GM06990 (cell line): ENCODE results near the gene ADSS1.

Experiments
- DNase-seq: peaks from one replicate; pipeline ENCODE4 v3.0.0-alpha.2; 2011; ENCODE audit not compliant: insufficient read length; ENCODE audit errors: extremely low read depth
- H3K27me3 ChIP-seq: replicated peaks from 2 replicates; pipeline ENCODE4 v1.6.0; 2011; ENCODE audit warnings: low read length; ENCODE audit not compliant: control insufficient read depth, insufficient read depth
- H3K36me3 ChIP-seq: 2 replicates; pipeline ENCODE4 v1.5.1; 2011; ENCODE audit warnings: low read length; ENCODE audit not compliant: control insufficient read depth, insufficient read depth
- H3K4me3 ChIP-seq: replicated peaks from 2 replicates; pipeline ENCODE4 v1.5.1; 2011; ENCODE audit warnings: low read depth, mild to moderate bottlenecking, control low read depth, low read length
- TF ChIP-seq, protein P1 (sequence below): IDR thresholded peaks from 2 replicates; pipeline ENCODE4 v1.5.1; 2011; ENCODE audit warnings: low read length, control low read depth, mild to moderate bottlenecking, inconsistent platforms; ENCODE audit not compliant: insufficient read depth, poor library complexity, severe bottlenecking

ADSS1 gene

DNA sequence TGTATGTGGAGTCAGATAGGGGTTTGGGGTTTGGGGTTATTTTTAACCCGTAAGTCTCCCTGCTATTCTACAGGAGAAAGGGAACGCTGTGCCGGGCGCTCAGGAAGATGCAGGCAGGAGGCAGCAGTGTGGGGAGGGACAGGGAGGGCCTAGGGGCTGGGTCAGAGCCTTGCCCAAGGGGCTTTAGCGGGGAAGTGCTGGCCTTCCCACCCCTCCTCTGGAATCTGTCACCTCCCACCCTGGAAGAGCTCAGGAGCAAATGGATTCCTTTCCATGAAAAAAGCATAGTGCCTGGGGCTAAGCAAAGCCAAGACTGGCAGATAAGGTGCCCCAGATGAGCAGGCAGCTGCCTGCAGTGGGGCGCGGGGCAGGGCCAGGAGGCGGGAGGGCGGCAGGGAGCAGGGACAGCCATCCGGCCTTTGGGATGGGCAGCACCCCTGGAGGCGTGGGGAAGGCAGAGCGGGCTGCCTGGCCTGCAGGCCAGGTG, 41.9 kb upstream of the ADSS1 start:
- Histone ChIP-seq H3K36me3 (no peaks in the 10 kb centered on the region), H3K27me3 (no peaks in the 10 kb centered on the region), H3K4me3 (no peak overlapping the region)
- TF ChIP-seq, protein P1, sequence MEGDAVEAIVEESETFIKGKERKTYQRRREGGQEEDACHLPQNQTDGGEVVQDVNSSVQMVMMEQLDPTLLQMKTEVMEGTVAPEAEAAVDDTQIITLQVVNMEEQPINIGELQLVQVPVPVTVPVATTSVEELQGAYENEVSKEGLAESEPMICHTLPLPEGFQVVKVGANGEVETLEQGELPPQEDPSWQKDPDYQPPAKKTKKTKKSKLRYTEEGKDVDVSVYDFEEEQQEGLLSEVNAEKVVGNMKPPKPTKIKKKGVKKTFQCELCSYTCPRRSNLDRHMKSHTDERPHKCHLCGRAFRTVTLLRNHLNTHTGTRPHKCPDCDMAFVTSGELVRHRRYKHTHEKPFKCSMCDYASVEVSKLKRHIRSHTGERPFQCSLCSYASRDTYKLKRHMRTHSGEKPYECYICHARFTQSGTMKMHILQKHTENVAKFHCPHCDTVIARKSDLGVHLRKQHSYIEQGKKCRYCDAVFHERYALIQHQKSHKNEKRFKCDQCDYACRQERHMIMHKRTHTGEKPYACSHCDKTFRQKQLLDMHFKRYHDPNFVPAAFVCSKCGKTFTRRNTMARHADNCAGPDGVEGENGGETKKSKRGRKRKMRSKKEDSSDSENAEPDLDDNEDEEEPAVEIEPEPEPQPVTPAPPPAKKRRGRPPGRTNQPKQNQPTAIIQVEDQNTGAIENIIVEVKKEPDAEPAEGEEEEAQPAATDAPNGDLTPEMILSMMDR, result no peak
- no peak for DNase-seq

- no peak for DNase-seq
- Histone ChIP-seq H3K36me3 (no peaks in the 10 kb centered on the region), H3K4me3 (no peak overlapping the region), H3K27me3 (no peaks in the 10 kb centered on the region)
- TF ChIP-seq, protein P1, result no peak
Observed at GRCh38 chr14:104683653-104684448, 40.2 kb upstream of the ADSS1 start.

DNA sequence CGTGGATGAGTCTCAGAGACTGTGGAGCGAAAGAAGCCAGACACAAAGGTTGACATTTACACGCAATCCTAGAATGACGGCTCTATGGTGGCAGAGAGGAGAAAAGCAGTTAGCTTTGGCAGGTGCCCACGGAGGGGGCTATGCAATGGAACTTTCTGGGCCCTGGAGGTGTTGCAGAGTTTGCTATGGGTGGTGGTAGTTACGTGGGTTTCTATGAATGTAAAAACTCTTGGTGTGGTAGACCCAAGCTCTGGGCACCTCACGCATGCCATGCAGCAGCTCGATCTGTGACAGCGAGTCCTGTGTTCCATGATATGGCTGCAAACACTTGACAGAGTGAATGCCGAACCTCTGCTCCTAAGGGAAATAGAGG, 39.6 kb upstream of the ADSS1 start:
- no peaks in the 10 kb centered on the region for H3K27me3 ChIP-seq
- DNase-seq, result no peak
- H3K36me3 ChIP-seq, result no peaks in the 10 kb centered on the region
- TF ChIP-seq, protein P1, result no peak
- H3K4me3 ChIP-seq, result no peak overlapping the region

- H3K4me3 ChIP-seq, result no peak overlapping the region
- H3K27me3 ChIP-seq, result no peaks in the 10 kb centered on the region
- DNase-seq, result no peak
- H3K36me3 ChIP-seq, result no peaks in the 10 kb centered on the region
- TF ChIP-seq, protein P1, result no peak
Observed at GRCh38 chr14:104685216-104685997, 38.6 kb upstream of the ADSS1 start.

- H3K4me3 ChIP-seq, result no peak overlapping the region
- no peak for DNase-seq
- TF ChIP-seq, protein P1, result no peak
- no peaks in the 10 kb centered on the region for H3K36me3 ChIP-seq
- no peaks in the 10 kb centered on the region for H3K27me3 ChIP-seq
Observed at GRCh38 chr14:104685998-104686610, 37.9 kb upstream of the ADSS1 start.
